Activated CD4-positive, alpha-beta T cell treated with anti-CD3 and anti-CD28 coated beads, Interleukin-10, Interleukin-2, amounts not matched to agents 100 ng/mL and 50 ng/mL, durations not matched to agents 16 hours and 8 hours (primary cell): ENCODE measurements around the gene YY1AP1.
"Not testable (repeated sequence)": the region's sequence is repeated elsewhere in the genome, so short reads cannot be mapped to it uniquely, and the experiment has no call there.

Experiments used
- DNase-seq: peaks from one replicate; pipeline ENCODE4 v3.0.0-alpha.2; 2020

The YY1AP1 gene

DNA sequence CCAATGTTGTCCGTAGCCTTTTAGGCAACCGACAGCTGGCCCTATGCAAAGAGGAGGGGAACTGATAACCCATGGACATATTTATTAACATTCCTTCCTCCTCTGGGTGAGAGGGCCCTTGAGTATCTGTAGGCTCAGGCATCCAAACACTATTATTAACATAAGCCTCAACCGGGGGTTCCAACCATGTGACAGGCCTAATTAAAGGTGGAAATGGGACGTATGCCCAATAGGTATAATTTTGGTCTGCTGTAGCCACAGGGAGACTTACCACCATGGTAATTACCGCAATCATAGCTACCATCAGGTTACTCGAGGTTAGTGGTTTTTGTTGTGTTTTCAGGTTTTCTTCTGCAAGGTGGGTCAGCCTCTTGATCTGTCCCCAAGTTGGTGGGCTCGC is 5.6 kb upstream of the YY1AP1 start:
- DNase-seq, result no peak

DNA sequence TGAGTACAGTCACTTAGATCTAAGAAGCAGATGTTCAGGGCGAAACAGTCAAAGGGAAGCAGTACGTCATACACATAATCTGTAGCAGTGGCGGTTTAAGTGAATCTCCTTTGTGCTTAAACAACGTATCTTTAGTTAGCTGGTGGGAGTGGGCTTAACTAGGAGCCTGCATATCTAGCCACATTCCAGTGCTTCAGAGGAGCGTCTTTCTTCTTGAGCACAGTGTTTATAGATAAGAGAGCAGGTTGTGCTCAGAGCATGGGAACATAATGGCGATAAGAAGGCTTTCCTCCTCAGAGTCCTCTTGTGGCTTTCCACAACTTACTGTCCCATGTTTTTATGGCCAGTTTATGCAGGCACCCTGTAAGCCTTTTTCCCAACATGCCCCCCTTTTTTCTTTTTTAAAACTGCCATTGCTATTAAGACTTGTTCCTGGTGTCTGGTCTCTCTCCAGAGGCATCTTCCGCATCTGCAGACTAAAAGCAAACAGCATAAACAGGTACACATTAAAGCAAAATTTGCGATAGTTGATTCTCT is 3.5 kb upstream of the YY1AP1 start:
- no peak for DNase-seq

DNA sequence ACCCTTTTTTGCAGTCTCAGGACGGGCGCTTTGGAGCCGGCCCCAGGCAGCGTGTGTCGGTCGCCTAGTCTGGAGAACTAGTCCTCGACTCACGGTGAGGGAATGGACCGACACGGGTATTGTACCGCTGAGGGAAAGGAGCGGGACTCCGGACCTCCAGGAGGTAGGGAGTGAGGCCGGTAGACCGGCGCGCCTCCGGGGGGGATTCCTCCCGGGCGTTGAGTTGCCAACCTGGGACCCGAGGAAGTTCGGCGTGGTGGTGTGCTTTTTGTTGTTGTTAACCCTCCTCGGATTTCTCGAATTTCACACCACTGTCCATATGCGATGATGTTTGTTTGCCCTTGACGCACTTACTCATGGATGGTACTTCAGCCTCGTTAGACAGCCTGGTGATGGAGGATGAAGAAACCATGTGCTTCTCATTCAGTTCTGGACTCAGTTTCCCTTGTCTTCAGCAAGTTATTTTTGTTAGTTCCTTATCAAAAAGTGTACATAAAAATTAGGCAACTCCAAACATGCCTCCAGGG is 570 bp upstream of the YY1AP1 start, which contains the start of gene DAP3:
Gene DAP3 (plus strand): TSS at position 11 of the 527 bp plus-strand sequence. CDS start 20,689 bp downstream, outside the sequence.
- DNase-seq, result peak; percentile 89

DNA sequence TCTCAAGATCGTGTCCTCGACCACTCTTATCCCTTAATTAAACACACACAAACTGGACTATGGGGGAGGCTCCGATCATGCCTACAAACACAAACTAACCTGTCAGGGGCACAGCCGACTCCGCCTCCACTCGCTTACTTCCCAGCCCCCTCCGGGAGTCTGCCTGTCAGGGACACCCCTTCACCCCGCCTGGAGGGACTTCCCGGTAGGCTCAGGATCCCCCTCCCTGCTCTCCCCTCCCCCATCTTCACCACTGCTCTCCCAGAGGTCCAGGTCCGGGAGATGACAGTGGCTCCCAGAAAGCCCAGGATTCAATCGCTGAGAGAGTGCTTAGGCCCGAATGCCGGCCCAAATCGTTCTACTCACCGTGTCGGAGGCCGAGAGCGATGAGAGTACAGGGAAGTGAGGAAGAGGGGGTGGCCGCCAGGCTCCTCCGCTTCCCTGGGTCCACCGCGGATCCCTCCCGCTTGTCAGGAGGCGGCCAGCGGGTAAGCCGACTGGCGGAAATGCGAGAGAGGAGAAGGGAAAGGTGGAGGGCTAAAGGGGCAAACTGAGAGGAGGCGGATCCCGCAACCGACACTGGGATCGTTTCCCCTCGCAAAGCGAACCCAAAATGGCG is 760 bp downstream of the YY1AP1 start:
- not testable (repeated sequence) for DNase-seq

DNA sequence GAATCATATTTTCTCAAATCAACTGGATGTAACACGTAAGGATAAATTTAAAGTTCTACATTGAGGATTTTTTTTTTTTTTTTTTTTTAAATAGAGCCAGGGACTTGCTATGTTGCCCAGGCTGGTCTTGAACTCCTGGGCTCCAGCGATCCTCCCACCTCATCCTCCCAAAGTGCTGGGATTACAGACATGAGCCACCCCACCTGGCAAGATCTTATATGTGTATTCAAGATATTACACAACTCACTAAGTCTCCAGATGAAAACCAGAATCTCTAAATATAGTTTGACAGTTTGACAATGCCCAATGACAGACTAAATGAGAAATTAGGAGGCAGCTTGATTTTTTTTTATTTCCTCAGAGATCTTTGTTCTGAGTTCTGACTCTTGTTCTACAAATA is 6.8 kb downstream of the YY1AP1 start:
- no peak for DNase-seq

DNA sequence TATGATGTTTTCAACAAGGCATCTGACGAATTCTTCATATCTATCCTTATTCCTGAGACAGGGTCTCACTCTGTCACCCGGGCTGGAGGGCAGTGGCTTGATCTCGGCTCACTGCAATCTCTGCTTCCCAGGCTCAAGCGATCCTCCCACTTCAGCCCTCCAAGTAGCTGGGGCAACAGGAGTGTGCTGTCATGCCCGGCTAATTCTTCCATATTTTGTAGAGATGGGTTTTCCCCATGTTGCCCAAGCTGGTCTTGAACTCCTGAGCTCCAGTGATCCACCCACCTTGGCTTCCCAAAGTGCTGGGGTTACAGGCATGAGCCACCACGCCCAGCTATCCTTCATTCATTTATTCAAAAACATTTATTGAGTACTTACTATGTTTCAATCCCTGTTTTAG is 8.0 kb downstream of the YY1AP1 start:
- no peak for DNase-seq

DNA sequence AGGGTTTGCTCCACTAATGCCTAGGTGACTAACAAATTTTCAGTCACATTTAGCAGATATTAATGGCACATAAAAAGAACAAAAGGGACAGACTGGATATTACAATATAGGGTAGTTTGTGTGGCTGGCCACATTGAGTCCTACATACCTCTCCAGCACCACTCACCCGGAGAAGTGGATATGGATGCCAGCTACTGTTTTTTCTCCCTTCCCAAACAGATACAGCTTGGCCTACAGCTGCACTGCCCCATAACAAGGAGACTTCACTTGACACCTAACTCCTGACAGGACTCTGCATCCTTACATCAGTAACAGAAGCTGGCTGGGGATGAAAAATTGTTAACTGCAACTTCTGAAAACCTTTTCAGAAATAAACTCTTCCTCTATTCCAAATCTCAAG is 9.6 kb downstream of the YY1AP1 start:
- DNase-seq, result not testable (repeated sequence)

DNA sequence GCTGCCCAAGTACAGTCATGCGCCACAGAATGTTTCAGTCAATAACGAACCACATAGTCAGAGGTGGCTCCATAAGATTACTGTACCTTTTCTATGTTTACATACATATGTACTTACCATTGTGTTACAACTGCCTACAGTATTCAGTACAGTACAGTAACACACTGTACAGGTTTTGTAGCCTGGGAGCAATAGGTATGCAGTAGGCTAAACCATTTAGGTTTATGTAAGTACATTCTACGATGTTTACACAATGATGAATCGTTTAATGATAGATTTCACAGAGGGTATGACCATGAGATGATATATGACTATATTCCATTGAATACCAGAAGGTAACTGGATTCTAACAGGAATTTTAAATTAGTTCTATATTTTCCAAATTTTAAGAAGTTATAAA is 10.5 kb downstream of the YY1AP1 start:
- no peak for DNase-seq

DNA sequence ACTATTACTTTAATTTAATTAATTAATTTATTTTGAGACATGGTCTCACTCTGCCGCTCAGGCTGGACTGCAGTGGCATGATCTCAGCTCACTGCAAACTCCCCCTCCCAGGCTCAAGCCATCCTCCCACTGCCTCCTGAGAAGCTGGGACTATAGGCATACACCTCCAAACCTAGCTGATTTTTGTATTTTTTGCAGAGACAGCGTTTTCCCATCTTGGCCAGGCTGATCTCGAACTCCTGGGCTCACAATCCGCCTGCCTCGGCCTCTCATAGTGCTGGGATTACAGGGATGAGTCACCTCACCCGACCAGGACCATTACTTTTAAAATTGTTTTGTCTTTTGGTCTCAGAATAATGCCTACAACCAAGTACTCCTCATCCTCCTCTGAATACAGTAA is 15.6 kb downstream of the YY1AP1 start:
- no peak for DNase-seq

DNA sequence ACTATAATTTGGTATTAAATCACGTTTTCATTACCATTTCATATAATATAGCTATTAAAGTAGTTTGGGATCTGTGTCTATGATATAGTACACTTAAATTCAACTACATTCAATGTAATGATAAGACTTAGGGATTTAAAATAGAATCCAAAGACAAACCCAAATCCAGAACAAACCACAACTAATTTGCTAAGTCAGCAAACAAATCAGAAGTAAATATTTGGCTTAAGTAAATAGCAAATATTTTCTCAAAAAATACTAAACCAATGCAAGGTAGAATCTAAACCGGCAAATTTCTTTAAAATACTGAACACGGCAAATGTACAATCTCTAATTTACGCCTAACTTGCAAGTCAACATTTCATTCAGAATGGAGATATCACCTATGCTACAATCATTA is 16.8 kb downstream of the YY1AP1 start:
- no peak for DNase-seq

DNA sequence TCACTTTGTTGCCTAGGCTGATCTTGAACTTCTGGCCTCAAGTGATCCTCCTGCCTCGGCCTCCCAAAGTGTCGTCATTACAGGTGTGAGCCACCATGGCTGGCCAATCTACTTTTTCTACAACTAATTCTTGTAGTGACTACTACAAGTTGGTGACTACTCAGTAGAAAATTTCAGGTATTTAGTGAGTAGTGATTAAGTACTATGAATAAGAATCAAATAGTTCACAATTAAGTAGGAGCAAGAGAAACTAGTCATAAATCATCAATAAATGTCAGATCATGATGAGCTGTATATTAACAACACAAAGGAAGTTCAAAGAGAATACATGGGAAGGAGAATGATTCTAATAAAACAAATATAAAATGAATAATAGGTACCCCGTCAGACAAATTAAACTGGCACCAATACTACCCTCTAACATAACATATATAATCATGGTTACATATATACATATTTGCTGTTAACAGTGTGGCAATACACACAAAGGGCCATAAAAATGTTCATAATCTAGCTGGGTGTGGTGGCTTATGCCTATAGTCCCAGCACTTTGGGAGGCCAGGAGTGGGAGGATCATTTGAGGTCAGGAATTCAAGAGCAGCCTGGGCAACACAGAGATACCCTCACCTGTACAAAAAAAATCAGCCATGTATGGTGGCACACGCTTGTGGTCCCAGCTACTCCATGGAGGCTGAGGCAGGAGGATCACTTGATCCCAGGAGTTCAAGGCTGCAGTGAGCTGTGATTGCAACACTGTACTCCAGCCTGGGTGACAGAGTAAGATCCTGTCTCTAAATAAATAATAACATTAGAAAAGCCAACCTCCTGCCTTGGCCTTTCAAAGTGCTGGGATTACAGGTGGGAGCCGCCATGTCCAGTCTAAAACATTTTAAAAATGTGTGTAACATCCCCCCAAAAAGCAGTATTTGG is 19.1 kb downstream of the YY1AP1 start:
- no peak for DNase-seq

DNA sequence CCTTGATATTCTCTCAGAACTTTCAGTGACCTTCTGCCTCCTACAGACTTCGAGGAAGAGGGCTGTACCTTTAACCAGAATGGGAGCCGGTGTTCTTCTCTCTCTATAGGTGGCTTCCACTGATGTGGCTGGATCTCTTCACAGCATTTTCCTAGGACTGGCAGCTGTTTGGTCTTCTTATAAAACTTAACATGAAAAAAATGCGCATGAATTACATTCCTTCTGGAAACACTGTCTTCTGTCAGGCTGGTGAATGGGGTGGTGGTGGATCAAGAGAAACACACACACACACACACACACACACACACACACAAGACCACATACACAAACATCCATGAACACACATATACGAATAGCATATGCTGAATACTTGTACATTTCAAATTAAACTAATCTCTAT is 27.3 kb downstream of the YY1AP1 start:
- DNase-seq, result not testable (repeated sequence)

DNA sequence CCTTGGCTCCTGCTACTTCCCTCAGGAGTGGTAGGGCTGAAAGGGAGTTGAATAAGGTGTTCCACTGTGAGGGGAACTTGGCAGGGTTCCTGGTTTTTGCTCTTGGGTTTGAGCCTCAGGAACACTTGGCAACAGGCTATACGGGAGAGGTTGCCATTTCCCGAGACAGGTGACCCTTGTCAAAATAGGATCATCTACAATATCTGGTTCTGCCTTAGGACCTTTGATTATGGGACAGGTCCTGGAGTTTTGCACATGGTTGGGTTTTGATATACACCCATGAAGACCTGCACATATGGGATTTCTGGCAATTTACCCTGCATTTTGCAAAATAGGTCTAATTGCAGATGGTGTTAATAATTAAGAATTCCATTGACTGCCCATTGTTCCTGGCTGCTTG is 31.1 kb downstream of the YY1AP1 start:
- DNase-seq, result no peak

DNA sequence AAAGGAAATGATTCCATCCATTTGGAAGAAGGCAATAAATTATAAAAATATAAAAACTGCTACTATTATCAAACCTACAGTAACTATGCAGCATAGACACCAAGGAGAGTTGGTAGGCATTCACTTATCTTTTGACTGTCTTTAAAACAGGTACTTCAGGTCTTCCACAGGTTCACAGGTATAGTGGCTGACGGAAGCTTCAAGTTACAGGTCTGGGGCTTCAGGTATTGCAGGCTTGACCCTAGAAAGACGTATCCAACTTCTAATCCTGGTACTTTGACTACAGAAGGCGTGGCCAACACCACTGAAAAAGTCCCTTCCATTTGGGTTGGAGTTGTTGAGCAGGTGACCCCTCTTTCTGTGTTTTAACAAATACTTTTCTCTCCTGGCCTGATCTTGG is 35.6 kb downstream of the YY1AP1 start:
- no peak for DNase-seq

DNA sequence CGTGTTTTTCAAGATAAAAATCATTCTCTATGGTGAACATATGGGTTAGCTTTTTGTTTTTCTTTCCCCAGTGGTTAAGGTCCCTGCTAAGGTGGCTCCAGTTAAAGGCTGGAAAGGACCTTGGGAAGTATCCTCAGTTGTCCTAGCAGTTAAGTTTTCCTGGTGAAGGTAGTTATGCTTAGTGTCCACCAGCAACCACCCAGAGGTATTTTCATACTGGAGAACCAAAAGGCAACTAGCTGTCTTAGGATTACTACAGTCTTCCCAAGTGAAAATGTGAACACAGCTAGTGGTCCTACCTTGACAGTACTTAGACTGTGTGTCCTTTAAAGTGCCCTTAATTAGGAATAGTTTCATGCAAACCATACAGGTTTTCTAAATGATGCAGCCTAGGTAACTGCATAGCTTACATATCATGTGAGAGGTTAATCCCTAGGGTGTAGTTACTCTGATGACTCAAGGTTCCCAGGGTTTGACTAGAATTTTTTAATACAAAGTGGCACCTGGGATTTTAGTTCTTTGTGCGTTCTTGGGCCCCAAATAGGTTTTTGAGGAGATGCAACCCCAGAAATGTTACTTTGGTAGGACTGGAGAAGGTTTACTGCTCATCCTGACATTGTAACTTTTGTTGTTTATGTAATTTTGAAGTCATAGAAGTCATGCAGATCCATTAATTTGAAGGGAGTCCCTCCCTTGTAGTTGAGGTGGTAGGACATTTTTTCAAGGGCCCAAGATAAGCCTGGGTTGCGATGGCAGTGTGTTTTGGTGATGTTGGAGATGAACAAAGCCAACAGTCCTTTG is 36.5 kb downstream of the YY1AP1 start:
- no peak for DNase-seq

DNA sequence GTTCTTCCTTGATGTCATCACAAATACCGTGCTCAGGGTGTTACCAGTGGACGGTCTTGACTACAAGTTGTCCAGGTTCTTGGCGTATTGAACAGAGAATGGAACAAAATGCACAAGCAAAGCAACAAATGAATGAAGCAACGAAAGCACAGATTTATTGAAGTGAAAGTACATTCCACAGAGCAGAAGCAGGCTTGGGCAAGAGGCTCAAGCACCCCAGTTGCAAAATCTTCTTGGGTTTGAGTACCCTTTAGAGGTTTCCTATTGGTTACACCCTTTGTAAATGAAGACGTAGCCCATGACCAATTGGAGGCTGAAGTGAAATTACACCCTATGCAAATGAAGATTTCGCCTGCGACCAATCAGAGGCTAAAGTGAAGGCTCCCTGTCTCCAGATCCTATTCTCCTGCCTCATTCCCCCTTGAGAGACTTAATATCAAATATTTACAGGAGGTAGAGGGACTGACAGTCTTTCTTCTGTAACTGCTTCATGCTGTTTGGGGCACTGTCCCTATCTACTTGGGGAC is 38.3 kb downstream of the YY1AP1 start:
- DNase-seq, result no peak

DNA sequence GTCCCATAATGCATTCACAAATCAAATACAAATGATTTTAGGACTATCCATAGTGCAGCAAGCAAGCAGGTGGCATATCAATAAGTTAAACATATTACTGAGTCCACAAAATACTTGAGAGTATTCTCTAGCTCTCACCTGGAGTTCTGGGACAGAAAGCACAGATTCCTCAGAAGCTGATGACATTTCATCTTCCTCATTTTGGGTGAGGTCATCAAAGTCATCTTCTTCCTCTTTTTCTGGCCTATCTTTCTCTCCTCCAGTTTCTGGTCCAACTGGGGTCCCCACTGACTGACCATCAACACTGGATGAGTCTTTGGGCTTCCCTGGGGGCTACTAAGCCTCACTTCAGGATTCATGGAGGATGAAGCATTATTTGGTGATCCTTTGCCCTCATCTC is 38.9 kb downstream of the YY1AP1 start:
- no peak for DNase-seq

DNA sequence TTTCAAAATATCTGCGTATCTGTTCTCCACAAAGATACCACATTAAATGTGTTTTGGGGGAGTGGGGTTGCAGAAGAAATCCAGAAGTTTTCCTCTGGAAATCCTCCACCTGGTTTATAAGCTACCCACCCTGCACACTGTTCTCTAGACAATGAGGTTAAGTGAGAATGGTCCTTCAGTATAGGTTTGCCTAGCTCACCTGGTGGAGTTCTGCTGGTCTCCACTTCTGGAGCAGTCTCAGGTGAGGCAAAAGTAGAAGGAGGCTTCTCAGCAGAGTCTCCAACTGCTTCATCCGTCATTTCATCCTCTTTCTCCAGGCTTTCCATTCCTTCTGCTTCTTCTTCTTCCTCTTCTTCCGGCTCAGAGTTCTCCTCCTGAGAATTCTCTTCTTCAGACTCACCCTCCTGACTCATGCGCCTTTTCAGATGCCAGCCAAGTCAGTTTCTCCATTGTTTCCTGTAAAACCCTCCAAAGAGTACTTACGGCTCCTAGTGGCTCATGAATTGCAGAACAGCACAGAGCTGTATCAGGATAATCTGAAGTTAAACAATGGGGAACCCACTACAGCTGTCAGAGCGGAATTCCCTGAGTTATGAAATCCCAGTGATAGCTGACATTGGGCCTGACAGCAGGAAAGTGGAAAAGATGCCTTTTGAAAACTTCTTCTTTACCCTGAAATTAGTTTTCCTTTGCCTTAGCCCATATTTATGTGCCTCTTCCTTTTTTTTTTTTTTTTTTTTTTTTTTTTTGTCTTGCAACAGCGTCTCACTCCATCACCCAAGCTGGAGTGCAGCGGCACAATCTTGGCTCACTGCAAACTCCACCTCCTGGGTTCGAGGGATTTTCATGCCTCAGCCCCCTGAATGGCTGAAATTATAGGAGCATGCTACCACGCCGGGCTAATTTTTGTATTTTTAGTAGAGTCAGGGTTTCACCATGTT is 40.1 kb downstream of the YY1AP1 start:
- DNase-seq, result no peak

DNA sequence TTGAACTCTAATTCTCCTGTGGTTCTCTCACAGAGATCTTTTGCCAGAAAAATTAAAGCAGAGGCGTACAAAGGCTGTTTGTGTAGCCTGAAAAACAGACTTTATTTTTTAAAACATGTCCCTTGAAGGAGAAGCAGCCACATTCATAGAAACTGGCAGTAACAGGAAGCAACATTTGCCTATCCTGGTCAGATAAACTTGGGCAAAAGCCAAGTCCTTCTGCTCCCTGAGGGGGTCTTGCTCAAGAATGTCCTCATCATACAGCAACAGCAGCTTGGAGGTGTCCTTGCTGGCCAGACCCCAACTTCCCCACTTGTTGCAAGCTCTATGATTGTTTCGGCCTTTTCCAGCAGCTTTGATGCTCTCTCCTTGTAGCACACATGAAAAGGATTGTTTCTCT is 42.3 kb downstream of the YY1AP1 start:
- DNase-seq, result no peak

DNA sequence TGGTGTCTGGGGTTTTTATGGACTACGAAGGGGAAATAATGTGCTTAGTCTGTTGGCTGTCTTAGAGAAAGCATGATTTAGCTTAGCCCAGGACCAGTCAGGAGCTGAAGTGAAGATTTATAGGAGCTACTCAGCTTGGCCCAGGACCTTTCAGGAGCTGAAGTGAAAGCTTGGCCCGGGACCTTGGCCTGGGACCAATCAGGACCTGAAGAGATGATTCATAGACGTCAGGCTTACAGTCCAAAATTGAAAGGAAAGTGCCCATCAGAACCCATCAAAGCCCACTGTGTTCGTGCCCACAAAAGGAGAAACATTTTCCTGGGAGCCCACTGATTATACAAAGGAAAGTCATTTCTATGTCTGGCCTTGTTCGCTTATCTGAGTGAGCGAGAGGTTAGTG is 42.9 kb downstream of the YY1AP1 start:
- DNase-seq, result no peak

DNA sequence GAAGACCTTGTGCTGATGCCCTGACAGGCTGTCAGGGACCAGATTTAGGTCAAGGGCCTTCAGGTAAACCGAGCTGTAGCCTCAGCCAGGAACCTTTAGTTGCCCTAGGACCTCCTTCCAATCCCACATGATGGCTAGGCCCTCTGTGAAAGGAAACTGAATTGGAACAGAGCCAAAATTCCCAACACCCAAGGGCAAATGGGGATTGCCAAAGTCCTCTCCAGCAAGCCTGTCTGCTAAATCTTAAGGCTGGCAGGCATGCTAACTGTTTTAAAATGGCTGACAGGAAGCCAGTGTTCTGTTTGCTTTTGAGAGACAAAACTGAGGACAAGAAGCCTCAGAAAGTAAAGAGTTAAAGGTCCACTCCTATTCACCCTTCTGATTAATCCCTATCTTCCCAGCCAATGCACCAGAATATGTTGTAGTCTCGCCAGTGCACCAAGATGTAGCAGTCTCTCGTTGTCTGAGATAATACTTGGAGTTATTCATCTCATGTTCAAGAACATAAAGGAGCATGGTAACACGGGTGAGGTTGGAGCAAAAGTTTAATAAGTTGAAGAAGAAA is 43.5 kb downstream of the YY1AP1 start:
- DNase-seq, result no peak
